Esophagus squamous epithelium (tissue), 5 donors: ENCODE measurements around the gene ADGRV1. TPM values are rescaled to one million over a fixed set of nuclear protein-coding genes. Genes with fewer than 3 reads are reported as not detected.

Source experiments
- DNase-seq: peaks from one replicate; lab custom pipeline; 2025; lab: John Stamatoyannopoulos, UW
- H3K27ac ChIP-seq, 4 donors: fragments of 200-600 bp; sonication (generic); one replicate each; pipeline ENCODE4 v1.5.1; 2016 to 2019; ENCODE audit warnings: mild to moderate bottlenecking in 1 of 4
- H3K27me3 ChIP-seq, 4 donors: fragments of 200-600 bp; sonication (generic); 1 replicate in 3 of 4; 2 replicates in 1 of 4; pipeline versions ENCODE4 v1.5.1 to v1.6.0; 2017 to 2021; ENCODE audit warnings: antibody characterized with exemption in 1 of 4
- H3K36me3 ChIP-seq, 3 donors: fragments of 200-600 bp; sonication (generic); one replicate each; pipeline ENCODE4 v1.5.1; 2016 to 2019
- H3K4me1 ChIP-seq, 3 donors: fragments of 200-600 bp; sonication (generic); one replicate each; pipeline ENCODE4 v1.5.1; 2017 to 2019
- H3K4me3 ChIP-seq, 4 donors: fragments of 200-600 bp; sonication (generic); 1 replicate in 3 of 4; 2 replicates in 1 of 4; pipeline ENCODE4 v1.5.1; 2016 to 2019; ENCODE audit warnings: mild to moderate bottlenecking in 2 of 4, moderate library complexity in 1 of 4
- H3K9me3 ChIP-seq, 3 donors: fragments of 200-600 bp; sonication (generic); one replicate each; pipeline ENCODE4 v1.5.1; 2016 to 2019
- POLR2A ChIP-seq, 4 donors: fragments of 450-650 bp; IDR thresholded peaks; one replicate each; pipeline ENCODE4 v1.6.1; 2017; ENCODE audit warnings: antibody characterized with exemption in 4 of 4, mild to moderate bottlenecking in 4 of 4, moderate library complexity in 3 of 4
- WGBS, 2 donors: methylation state at CpG; one replicate each; pipeline ENCODE4 v1.1.5; 2018; 5-methylcytosine and 5-hydroxymethylcytosine counted together
- intact Hi-C: fragments of 100-400 bp; cut with DNase I; formaldehyde crosslinking; loops from one replicate; pipeline ENCODE4 v1.15.0; 2022
- total RNA-seq, 4 donors: library from RNA; depleted of rRNA; stranded (reverse); fragments of >200 nt; gene quantifications; one replicate each; pipeline ENCODE4 v1.1.0, GENCODE V29; 2016
- TF ChIP-seq, protein P1 (sequence below), 6 experiments: fragments of 450-650 bp in 4 of 6; fragments of 200-600 bp in 2 of 6; sonication (generic) in 2 of 6; IDR thresholded peaks; one replicate each; pipeline ENCODE4 v1.5.1; 2016 to 2019; ENCODE audit warnings: antibody characterized with exemption in 6 of 6, mild to moderate bottlenecking in 4 of 6, moderate library complexity in 4 of 6
- donor health status: DM: yes; HTN: yes; CAD: no.

ADGRV1 gene
- total RNA-seq, 4 donors from 2014 or later, result 1.9 to 14.1 (median 4.0) TPM

DNA sequence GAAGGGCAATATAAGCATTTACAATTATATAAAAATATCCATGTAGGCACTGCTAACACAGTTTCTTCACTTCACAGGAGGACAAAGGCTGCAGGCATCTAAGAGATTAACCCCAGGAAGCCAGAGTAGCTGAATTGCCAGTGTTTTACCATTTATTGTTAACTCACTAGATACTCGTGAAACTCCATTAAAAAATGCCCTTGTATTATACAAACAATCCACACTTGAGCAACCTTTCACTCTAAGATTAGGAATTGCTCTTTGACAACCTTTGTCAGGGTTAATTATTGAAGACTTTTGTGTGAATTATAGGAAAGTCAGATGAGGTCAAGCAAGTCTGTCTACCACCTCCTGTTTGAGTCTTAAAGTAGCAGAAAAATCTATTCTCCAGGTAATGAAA, 317.8 kb downstream of the ADGRV1 start:
- Histone ChIP-seq H3K36me3 (no peaks in the 10 kb centered on the region), H3K9me3 (no peaks in the 10 kb centered on the region), H3K27me3 (no peaks in the 10 kb centered on the region), H3K4me1 (peaks cover 4 to 68% (median 13%) of the 10 kb centered on the region in 3 donors), H3K27ac (no peak overlapping the region), H3K4me3 (no peak overlapping the region)
- no peak for DNase-seq
- intact Hi-C loops, result loop anchor here (10.0 kb wide), 2 partner anchors 58 to 538 kb away; no protein-coding TSS in a partner anchor
- TF ChIP-seq, protein P1, sequence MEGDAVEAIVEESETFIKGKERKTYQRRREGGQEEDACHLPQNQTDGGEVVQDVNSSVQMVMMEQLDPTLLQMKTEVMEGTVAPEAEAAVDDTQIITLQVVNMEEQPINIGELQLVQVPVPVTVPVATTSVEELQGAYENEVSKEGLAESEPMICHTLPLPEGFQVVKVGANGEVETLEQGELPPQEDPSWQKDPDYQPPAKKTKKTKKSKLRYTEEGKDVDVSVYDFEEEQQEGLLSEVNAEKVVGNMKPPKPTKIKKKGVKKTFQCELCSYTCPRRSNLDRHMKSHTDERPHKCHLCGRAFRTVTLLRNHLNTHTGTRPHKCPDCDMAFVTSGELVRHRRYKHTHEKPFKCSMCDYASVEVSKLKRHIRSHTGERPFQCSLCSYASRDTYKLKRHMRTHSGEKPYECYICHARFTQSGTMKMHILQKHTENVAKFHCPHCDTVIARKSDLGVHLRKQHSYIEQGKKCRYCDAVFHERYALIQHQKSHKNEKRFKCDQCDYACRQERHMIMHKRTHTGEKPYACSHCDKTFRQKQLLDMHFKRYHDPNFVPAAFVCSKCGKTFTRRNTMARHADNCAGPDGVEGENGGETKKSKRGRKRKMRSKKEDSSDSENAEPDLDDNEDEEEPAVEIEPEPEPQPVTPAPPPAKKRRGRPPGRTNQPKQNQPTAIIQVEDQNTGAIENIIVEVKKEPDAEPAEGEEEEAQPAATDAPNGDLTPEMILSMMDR (IDR thresholded peaks at IDR 0.05), result no peak
- no peak for TF ChIP-seq POLR2A (IDR thresholded peaks at IDR 0.05)
- 42 to 50% methylated on average over 1 of the region's 1 CpG for WGBS, 2 donors

GRCh38 chr5:90877049-90877448, 318.5 kb downstream of the ADGRV1 start:
- intact Hi-C loops, result loop anchor here (10.0 kb wide), 2 partner anchors 58 to 538 kb away; no protein-coding TSS in a partner anchor
- TF ChIP-seq, protein P1 (IDR thresholded peaks at IDR 0.05), result no peak
- no peak for TF ChIP-seq POLR2A (IDR thresholded peaks at IDR 0.05)
- Histone ChIP-seq H3K27me3 (no peaks in the 10 kb centered on the region), H3K4me3 (no peak overlapping the region), H3K36me3 (no peaks in the 10 kb centered on the region), H3K4me1 (peaks cover 4 to 68% (median 10%) of the 10 kb centered on the region in 3 donors), H3K9me3 (no peaks in the 10 kb centered on the region), H3K27ac (peak overlapping the region in 1 of 4 donors; percentile 30)
- DNase-seq, result no peak
- 66 to 90% methylated on average over 2 of the region's 2 CpGs for WGBS, 2 donors

DNA sequence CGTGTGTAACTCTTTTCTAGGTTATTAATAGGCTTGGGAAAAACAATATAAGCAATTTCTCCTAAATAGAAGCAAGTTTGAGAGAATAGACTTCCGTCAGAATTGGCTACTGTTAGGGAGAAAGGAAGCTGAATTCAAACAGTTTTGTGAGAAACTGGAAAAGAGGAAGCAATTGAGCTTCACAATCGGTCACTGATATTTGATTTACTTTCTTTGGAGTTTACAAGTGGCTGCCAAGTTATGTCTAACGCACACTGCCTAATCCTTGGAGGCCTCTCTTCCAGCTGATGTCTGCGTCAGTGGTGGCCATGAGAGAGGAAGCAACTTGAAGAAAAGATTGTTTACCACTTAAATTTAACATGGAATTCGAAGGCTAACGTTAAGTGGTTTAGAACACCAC, 319.5 kb downstream of the ADGRV1 start:
- H3K4me1 ChIP-seq, result peaks cover 4 to 71% (median 10%) of the 10 kb centered on the region in 3 donors
- H3K27ac ChIP-seq, result peak overlapping the region; percentile 17 to 69 (median 34)
- TF ChIP-seq, protein P1 (IDR thresholded peaks at IDR 0.05), result no peak
- TF ChIP-seq POLR2A (IDR thresholded peaks at IDR 0.05), result no peak
- intact Hi-C loops, result loop anchor here (10.0 kb wide), 2 partner anchors 57 to 537 kb away; no protein-coding TSS in a partner anchor
- no peaks in the 10 kb centered on the region for H3K9me3 ChIP-seq
- no peak overlapping the region for H3K4me3 ChIP-seq
- no peak for DNase-seq
- no peaks in the 10 kb centered on the region for H3K27me3 ChIP-seq
- WGBS, 2 donors, result 41 to 51% methylated on average over 7 of the region's 7 CpGs
- no peaks in the 10 kb centered on the region for H3K36me3 ChIP-seq

DNA sequence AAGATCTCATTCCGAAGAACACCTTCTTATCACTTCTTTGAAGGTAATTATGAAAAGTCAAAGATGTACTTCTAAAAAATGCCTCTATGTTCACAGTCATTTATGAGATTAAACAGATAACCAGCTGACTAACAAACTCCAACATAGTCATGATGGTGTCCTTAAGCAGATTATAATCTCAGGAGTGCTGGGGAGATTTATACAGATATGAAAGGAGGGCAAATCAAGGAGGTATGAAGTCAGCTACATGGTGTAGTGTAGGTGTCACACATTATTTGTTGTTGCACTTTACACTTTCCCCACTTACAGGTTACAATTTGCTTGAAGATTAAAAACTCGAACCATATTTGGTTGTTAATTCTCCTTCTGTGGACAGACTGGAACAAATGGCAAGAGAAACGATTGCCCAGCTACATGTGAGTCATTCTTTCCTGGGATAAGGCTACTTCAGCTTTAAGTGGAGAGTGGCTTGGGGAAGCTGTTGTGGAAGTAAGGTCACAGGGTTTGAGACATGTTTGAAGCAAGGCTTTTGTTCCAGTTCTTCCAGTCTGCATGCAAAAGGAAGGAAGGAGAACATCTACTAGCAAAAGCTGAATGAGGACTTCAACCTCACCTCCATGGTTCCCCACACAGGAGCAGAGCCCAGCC, 320.1 kb downstream of the ADGRV1 start:
- H3K27ac ChIP-seq, result peak overlapping the region; percentile 17 to 69 (median 34)
- intact Hi-C loops, result loop anchor here (10.0 kb wide), 2 partner anchors 56 to 536 kb away; no protein-coding TSS in a partner anchor
- no peak for DNase-seq

More for the DNA sequence above, 320.1 kb downstream of the ADGRV1 start:
- peaks cover 4 to 71% (median 10%) of the 10 kb centered on the region in 3 donors for H3K4me1 ChIP-seq
- H3K9me3 ChIP-seq, result no peaks in the 10 kb centered on the region
- no peak for TF ChIP-seq POLR2A (IDR thresholded peaks at IDR 0.05)
- TF ChIP-seq, protein P1 (IDR thresholded peaks at IDR 0.05), result no peak
- 35 to 38% methylated on average over 3 of the region's 3 CpGs for WGBS, 2 donors
- no peaks in the 10 kb centered on the region for H3K27me3 ChIP-seq
- no peak overlapping the region for H3K4me3 ChIP-seq
- H3K36me3 ChIP-seq, result no peaks in the 10 kb centered on the region
